ENCODE results near the gene CLCN7.
A peak's percentile ranks its signal among the peaks of the same experiment; 100 is the strongest.
"Not testable (repeated sequence)": the region's sequence is repeated elsewhere in the genome, so short reads cannot be mapped to it uniquely, and the experiment has no call there.

Gene CLCN7

DNA sequence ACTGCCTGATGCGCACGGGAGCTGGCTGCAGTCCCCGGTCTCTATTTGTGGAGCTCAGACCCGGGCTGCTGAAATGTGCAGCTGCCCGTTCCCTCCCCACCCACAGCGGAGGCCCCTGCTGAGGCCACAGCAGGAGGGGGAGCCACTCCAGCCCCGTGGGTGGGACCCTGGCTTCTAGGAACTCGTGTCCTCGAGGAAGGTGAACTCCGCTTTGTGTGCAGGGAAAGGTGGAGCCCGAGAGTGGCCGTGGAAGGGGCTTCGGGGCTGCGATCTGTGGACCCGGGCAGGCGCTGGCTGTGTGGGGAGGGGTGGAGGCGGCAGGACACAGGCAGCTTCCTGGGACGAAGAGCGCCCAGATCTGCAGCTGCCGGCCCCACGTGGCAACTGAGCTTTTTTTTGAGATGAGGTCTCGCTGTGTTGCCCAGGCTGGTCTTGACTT lies 33.4 kb downstream of the CLCN7 start:
- H3K4me1 Mint-ChIP-seq (ENCODE audit: low read depth): no peaks in the 10 kb centered on the region
- H3K27me3 Mint-ChIP-seq: no peaks in the 10 kb centered on the region
- H3K27ac Mint-ChIP-seq: no peak overlapping the region
- H3K36me3 Mint-ChIP-seq (ENCODE audit: low read depth): no peaks in the 10 kb centered on the region
- H3K9me3 Mint-ChIP-seq: no peaks in the 10 kb centered on the region
- H3K4me3 Mint-ChIP-seq: no peak overlapping the region

DNA sequence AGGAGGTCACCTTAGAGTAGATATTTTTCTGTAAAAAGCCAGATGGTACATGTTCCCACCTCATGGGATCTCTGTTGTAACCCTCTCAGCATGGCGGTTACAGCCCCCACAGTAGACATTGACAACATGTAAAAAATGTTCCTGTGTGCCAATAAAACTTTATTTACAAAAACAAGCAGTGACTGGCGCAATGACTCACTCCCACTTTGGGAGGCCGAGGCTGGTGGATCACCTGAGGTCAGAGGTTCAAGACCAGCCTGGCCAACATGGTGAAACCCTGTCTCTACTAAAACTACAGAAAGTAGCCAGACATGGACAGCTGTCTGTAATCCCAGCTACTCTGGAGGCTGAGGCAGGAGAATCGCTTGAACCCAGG lies 35.1 kb downstream of the CLCN7 start:
- not testable (repeated sequence) for H3K27ac Mint-ChIP-seq

DNA sequence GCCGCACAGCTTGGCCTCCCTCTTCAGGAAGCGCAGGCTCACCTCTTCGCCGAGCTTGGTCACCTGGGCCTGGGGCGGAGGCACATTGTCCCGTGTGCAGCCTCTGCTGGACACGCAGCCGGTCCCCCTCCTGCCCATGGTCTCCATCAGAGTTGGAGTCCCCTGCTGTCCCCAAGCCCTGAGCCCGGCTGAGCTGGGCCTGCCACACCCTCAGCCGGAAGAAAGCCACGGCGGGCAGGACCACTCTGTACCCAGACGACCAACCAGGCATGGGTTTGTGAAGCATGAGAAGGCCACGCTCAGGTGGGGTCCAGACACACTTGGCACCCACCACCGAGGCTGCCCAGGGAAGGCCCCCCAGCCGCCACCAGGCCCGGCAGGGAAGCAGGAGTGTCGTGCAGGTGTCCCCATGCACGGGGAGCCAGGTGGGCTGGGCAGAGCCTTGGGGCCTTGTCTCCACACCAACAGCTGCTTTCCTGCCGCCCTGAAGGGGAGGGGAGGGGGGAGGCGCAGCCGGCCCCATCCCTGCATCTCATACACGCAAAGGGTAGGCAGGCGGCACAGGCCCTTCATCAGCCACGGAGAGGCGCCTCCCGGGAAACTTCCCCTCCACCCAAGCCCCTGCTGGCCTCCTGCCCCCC lies 35.6 kb downstream of the CLCN7 start:
- no peaks in the 10 kb centered on the region for H3K4me1 Mint-ChIP-seq (ENCODE audit: low read depth)
- H3K4me3 Mint-ChIP-seq: no peak overlapping the region
- no peak overlapping the region for H3K27ac Mint-ChIP-seq
- no peaks in the 10 kb centered on the region for H3K9me3 Mint-ChIP-seq
- no peaks in the 10 kb centered on the region for H3K27me3 Mint-ChIP-seq
- no peaks in the 10 kb centered on the region for H3K36me3 Mint-ChIP-seq (ENCODE audit: low read depth)

More for the DNA sequence above, 35.1 kb downstream of the CLCN7 start:
- H3K36me3 Mint-ChIP-seq (ENCODE audit: low read depth); H3K4me3 Mint-ChIP-seq; H3K9me3 Mint-ChIP-seq; H3K27me3 Mint-ChIP-seq; H3K4me1 Mint-ChIP-seq (ENCODE audit: low read depth): not testable (repeated sequence)

DNA sequence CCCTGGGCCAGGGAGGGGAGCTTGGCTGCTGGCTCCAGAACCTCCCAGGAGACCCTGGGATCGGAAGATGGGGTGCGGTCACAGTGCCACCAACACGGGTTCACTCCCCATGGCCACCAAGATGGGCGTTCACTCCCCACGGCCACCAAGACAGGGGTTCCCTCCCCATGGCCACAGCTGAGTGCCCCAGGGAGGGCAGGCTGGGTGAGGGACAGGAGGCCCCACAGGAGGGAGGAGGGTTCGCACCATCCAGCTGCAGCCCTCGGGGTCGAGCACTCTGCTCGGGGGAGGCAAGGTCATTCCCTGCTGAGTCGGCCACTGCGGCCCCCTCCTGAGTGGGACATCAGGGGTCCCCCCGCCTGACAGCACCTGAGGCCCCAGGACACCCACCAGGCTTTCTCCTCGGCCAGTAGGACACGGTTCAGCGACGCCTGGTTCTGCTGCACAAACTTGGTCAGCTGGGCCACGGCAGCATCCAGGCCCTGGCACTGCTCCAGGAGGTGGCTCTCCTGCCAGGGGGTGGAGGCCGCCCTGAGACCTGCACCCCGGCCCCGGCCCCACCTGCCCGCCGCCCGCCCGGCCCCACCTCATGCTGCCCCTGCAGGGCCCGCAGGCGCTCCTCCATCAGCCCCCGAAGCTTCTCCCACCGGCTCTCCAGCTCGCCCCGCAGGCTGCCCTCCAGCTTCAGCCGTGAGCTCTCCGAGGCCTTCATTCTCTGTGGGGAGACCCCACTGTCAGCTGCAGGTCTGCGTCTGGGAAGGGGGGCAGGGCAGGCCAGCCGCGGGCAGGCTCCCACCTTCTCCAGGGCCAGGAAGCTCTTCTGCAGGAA lies 36.4 kb downstream of the CLCN7 start:
- Mint-ChIP-seq H3K36me3 (ENCODE audit: low read depth) (no peaks in the 10 kb centered on the region), H3K4me1 (ENCODE audit: low read depth) (no peaks in the 10 kb centered on the region), H3K9me3 (no peaks in the 10 kb centered on the region), H3K27me3 (no peaks in the 10 kb centered on the region), H3K27ac (no peak overlapping the region), H3K4me3 (no peak overlapping the region)

DNA sequence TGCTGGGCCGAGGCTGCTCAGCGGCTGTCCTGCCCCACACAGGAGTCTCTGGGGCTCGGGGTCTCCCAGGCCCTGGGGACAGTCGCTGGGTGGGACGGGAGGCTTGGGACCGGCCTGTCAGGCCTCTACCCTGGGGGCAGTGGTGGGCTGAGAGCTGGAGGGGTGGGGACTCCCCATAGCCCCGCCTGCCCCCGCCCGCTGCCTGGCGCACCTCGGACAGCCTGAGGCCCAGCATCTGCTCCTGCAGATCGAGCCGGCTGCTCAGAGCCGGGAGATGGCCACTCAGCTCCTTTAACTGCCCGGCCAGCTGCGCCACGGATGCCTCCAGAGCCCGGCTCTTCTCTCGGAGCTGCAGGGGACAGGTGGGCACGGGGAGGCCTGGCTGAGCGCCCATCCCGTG lies 37.2 kb downstream of the CLCN7 start:
- H3K4me1 Mint-ChIP-seq (ENCODE audit: low read depth): no peaks in the 10 kb centered on the region
- H3K27me3 Mint-ChIP-seq: no peaks in the 10 kb centered on the region
- no peak overlapping the region for H3K27ac Mint-ChIP-seq
- no peaks in the 10 kb centered on the region for H3K36me3 Mint-ChIP-seq (ENCODE audit: low read depth)
- no peak overlapping the region for H3K4me3 Mint-ChIP-seq
- no peaks in the 10 kb centered on the region for H3K9me3 Mint-ChIP-seq

DNA sequence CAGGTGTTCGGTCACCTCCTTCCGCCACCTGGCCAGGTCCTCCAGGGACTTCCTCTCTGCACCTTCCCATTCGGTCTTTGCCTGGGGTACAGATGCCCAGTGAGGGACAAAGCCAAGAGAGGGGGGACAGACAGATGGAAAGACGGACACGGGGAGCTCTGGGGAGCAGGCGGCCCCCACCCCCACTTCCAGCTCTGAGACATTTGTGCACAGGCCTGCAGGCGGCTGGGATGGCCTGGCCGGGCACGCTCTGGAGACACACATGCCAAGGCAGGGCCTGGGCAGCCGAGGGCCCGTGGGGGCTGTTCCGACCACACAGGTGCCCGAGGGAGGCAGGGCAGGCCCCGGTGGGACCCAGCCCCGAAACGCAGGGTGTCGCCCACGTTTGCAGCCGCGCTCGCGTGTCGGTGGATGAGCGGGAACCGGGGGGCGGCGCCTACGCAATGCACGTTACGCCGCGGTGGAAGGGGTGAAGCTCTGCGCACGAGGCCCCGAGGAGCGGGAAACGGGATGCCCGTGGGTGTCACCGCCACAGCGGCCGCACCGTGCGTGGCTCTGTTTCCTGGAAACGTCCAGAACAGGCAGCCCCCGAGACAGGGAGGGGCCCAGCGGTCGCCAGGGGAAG lies 38.0 kb downstream of the CLCN7 start:
- Mint-ChIP-seq H3K27ac (no peak overlapping the region), H3K36me3 (ENCODE audit: low read depth) (no peaks in the 10 kb centered on the region), H3K9me3 (no peaks in the 10 kb centered on the region), H3K4me1 (ENCODE audit: low read depth) (peaks cover 4% of the 10 kb centered on the region), H3K27me3 (no peaks in the 10 kb centered on the region), H3K4me3 (no peak overlapping the region)

DNA sequence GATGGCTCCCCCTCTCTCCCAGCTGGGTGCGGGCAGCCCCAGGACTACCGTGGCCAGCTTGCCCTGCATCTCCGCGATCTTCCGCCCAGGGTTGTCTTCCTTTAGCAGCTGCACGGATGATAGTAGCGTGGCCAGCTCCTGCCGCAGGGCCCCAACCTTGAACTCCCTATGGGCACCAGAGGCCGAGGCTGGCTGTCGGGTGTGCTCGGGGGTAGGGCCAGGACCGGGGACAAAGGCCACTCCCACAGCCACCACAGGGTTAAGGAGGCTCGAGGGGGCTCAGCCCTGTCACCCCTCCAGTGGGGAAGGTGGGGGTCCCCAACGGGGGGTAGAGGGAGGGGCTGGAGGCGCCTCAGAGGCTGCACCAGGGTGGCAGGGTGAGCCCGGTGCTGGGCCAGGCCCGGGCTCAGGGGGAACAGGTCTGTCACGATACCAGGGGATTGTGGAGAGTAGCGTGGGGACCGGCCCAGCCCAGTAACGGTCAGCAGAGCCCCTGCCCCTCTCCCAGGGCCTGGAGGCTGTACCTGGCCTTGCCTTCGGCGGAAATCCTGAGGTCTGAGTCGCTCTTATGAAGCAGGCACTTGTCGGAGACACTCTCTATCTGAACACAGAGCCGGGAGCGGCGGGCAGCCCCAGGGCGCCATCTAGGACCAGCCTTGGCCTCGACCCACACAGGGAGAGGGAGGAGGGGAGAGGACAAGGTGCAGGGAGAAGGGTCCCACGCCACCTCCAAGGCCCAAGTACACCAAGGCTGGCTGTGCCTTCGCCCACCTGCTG lies 38.7 kb downstream of the CLCN7 start:
- Mint-ChIP-seq H3K4me3 (no peak overlapping the region), H3K36me3 (ENCODE audit: low read depth) (no peaks in the 10 kb centered on the region), H3K27me3 (no peaks in the 10 kb centered on the region), H3K9me3 (no peaks in the 10 kb centered on the region), H3K27ac (no peak overlapping the region), H3K4me1 (ENCODE audit: low read depth) (peaks cover 4% of the 10 kb centered on the region)

DNA sequence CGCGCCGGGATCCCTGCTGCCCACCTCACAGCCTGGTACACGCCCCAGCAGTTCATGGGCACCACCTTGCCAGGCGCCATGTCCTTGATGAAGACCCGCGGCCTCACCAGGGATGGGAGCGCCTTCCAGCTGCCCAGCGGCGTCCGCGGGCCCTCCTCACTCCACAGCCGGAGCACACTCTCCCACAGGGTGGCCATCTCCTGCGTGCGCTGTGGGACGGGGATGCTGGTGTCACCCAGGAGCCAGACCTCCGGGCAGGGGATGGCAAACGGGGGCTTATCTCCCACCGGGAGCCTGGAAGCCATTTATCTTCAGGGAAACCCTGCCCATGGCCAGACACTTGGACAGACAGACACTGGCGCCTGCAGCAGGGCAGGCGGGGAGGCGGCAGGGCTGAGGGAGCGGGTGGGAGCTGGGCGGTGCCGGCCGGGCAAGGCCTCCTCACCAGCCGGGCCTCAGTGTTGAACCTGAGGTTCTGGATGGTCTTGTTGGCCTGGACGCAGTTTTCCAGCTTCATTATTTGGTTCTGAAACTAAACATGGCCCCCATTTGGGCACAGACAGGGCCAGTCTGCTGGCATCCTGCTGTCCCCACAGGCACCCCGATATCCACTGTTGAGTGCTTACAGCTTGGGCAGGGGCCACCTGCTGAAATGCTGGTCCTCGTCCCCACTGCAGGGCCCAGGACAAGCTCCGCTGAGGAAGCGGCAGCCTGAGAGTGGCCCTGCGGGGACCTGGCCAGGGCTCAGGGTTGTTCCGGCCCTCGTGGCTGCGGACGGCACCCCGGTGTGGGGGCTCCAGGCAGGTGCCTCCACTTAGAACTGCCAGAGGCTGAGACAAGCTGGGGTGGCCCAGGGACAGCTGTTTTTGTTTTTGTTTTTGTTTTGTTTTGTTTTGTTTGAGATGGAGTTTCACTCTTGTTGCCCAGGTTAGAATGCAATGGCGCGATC lies 39.9 kb downstream of the CLCN7 start:
- Mint-ChIP-seq H3K4me1 (ENCODE audit: low read depth) (peaks cover 4% of the 10 kb centered on the region), H3K4me3 (no peak overlapping the region), H3K36me3 (ENCODE audit: low read depth) (no peaks in the 10 kb centered on the region), H3K27me3 (no peaks in the 10 kb centered on the region), H3K27ac (no peak overlapping the region), H3K9me3 (no peaks in the 10 kb centered on the region)

DNA sequence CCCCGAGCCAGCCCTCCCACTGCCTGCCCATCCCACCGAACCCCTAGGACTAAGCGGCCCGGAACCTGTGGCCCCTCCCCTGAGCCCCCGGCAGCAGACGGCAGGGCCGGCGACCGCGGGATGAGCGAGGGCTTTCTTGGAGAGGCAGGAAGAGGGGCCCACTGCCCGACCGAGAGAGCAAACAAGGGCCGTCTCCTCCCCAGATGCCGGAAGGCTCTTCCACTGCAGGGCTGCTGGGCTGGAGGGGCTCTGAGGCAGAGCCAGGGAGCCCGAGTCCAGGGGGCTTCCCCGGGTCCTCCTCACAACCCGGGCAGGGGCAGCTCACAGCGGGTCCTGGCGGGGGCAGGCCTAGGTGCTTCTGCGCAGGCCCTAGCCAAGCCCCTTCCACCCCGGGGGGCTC lies 41.1 kb downstream of the CLCN7 start:
- peaks cover 4% of the 10 kb centered on the region for H3K4me1 Mint-ChIP-seq (ENCODE audit: low read depth)
- H3K27me3 Mint-ChIP-seq: no peaks in the 10 kb centered on the region
- no peak overlapping the region for H3K27ac Mint-ChIP-seq
- no peaks in the 10 kb centered on the region for H3K36me3 Mint-ChIP-seq (ENCODE audit: low read depth)
- H3K4me3 Mint-ChIP-seq: no peak overlapping the region
- no peaks in the 10 kb centered on the region for H3K9me3 Mint-ChIP-seq

DNA sequence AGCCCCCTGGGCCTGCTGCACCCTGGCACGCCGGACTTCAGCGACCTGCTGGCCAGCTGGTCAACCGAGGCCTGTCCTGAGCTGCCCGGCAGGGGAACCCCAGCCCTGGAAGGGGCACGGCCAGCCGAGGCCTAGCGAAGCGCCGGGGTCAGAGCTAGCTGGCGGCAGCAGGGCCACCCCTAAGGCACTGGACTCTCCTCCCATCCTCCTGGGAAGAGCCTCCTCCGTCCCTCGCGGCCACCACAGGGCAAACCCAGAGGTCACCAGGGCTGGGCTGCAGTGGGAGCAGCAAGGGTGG lies 41.6 kb downstream of the CLCN7 start:
- H3K27ac Mint-ChIP-seq: no peak overlapping the region
- no peaks in the 10 kb centered on the region for H3K27me3 Mint-ChIP-seq
- H3K9me3 Mint-ChIP-seq: no peaks in the 10 kb centered on the region
- peaks cover 4% of the 10 kb centered on the region for H3K4me1 Mint-ChIP-seq (ENCODE audit: low read depth)
- no peak overlapping the region for H3K4me3 Mint-ChIP-seq
- no peaks in the 10 kb centered on the region for H3K36me3 Mint-ChIP-seq (ENCODE audit: low read depth)

DNA sequence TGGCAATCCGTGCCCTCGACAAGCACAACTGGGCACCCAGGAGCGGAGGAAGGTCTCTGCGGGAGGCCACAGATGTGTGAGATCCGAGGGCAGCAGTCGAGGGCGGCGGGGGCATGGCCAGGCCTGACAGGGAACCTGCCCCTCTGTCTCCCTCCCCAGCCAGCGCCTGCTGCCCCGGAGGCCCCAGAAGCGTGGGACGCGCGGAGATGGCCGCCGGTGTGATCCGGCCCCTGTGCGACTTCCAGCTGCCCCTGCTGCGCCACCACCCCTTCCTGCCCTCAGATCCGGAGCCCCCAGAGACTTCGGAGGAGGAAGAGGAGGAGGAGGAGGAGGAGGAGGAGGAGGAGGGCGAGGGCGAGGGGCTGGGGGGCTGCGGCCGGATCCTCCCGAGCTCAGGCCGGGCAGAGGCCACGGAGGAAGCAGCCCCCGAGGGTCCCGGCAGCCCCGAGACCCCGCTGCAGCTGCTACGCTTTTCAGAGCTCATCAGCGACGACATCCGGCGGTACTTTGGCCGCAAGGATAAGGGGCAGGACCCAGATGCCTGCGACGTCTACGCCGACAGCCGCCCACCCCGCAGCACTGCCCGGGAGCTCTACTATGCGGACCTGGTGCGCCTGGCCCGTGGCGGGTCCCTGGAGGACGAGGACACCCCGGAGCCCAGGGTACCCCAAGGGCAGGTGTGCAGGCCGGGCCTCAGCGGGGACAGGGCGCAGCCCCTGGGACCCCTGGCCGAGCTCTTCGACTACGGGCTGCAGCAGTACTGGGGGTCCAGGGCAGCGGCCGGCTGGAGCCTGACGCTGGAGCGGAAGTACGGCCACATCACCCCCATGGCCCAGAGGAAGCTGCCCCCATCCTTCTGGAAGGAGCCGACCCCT lies 42.2 kb downstream of the CLCN7 start:
- Mint-ChIP-seq H3K27me3 (no peaks in the 10 kb centered on the region), H3K27ac (peak overlapping the region; percentile 68), H3K4me3 (peak overlapping the region; percentile 45), H3K4me1 (ENCODE audit: low read depth) (peaks cover 4% of the 10 kb centered on the region), H3K36me3 (ENCODE audit: low read depth) (no peaks in the 10 kb centered on the region), H3K9me3 (no peaks in the 10 kb centered on the region)

DNA sequence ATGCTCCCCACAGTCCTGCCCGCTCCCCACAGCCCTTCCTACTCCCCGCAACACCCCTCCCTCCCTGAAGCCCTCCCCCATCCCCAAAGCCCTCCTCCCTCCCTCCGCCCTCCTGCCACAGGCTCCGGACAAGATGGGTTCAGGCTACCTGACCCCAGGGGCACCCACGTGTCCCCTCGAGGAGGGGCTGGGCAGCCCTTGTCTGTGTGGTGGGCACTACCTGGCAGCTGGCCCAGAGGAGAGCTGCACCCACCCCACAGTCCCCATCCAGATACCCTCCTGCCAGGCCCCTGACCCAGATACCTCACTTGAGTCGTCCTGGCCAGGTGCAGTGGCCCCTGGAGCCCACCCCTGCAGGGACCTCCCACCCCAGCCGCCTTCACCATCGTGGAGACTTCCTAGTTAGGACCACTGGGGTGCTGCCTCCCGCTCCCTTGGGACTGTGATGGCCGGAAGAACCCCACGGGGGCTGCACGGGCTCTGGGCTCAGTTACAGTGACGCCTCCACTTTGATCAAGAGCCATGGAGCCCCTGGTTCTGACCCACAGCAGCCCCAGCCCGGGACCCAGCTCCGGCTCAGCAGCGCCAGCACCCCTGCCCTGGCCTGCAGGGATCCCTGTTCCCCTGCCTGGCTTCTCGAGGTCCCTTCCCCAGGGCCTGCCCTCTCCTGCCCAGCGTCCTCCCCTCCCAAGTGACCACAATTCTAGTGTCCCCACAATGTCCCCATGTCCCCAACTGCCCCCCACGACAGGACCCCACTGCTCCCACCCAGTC lies 43.1 kb downstream of the CLCN7 start:
- Mint-ChIP-seq H3K4me3 (peak overlapping the region; percentile 45), H3K27me3 (no peaks in the 10 kb centered on the region), H3K36me3 (ENCODE audit: low read depth) (no peaks in the 10 kb centered on the region), H3K27ac (peak overlapping the region; percentile 68), H3K4me1 (ENCODE audit: low read depth) (peaks cover 4% of the 10 kb centered on the region), H3K9me3 (no peaks in the 10 kb centered on the region)
